ENCODE results near the gene PIK3C2B. TPM values are rescaled to one million over a fixed set of nuclear protein-coding genes. Genes with fewer than 3 reads are reported as not detected.
A peak's percentile ranks its signal among the peaks of the same experiment; 100 is the strongest.

Gene PIK3C2B
- polyA plus RNA-seq, 1 donor from 2014 or later = 23.7 TPM

- H3F3A ChIP-seq (ENCODE audit: insufficient read depth, low read length, poor library complexity, severe bottlenecking) = no peaks in the 10 kb centered on the region
- H3K27ac ChIP-seq (ENCODE audit: low read length) = no peak overlapping the region
- H3K36me3 ChIP-seq (ENCODE audit: insufficient read depth, low read length) = peaks cover 29% of the 10 kb centered on the region
- no peaks in the 10 kb centered on the region for H3K79me2 ChIP-seq (replicated peaks; ENCODE audit: insufficient read depth, low read length)
- H3K4me3 ChIP-seq (ENCODE audit: low read length) = no peak overlapping the region
- no peak for TF ChIP-seq REST (IDR thresholded peaks at IDR 0.05; ENCODE audit: borderline replicate concordance)
- no peak for TF ChIP-seq MXI1 (conservative IDR thresholded peaks at IDR 0.05; ENCODE audit: poor library complexity, severe bottlenecking)
- TF ChIP-seq EZH2 (IDR thresholded peaks at IDR 0.05; ENCODE audit: borderline replicate concordance, insufficient read depth, low read length, poor library complexity, severe bottlenecking) = no peak
- no peak for TF ChIP-seq EP300 (conservative IDR thresholded peaks at IDR 0.05; ENCODE audit: poor library complexity, severe bottlenecking)
- no peak for TF ChIP-seq TAF1 (IDR thresholded peaks at IDR 0.05; ENCODE audit: low read depth)
- TF ChIP-seq RAD21 (conservative IDR thresholded peaks at IDR 0.05) = no peak
- no peak for TF ChIP-seq SMC3 (conservative IDR thresholded peaks at IDR 0.05; ENCODE audit: poor library complexity)
- TF ChIP-seq CTCF (IDR thresholded peaks at IDR 0.05; ENCODE audit: poor library complexity, severe bottlenecking) = no peak
- TF ChIP-seq POLR2AphosphoS5 (IDR thresholded peaks at IDR 0.05) = no peak
- H4K20me1 ChIP-seq (ENCODE audit: insufficient read depth) = no peaks in the 10 kb centered on the region
- no peaks in the 10 kb centered on the region for H3K9me2 ChIP-seq (ENCODE audit: insufficient read depth, low read length)
- no peak overlapping the region for H3K4me2 ChIP-seq (ENCODE audit: low read length)
- H3K9me3 ChIP-seq (ENCODE audit: low read length) = no peaks in the 10 kb centered on the region
- no peak overlapping the region for H2AFZ ChIP-seq (ENCODE audit: low read depth, low read length)
- no peaks in the 10 kb centered on the region for H3K27me3 ChIP-seq (ENCODE audit: insufficient read depth, low read depth, low read length)
- H3K9ac ChIP-seq (ENCODE audit: low read length) = no peak overlapping the region
Measured at GRCh38 chr1:204447736-204448135, 46.9 kb downstream of the PIK3C2B start.

GRCh38 chr1:204447190-204447589 lies 47.4 kb downstream of the PIK3C2B start:
- no peaks in the 10 kb centered on the region for H3K9me3 ChIP-seq (ENCODE audit: low read length)
- no peaks in the 10 kb centered on the region for H4K20me1 ChIP-seq (ENCODE audit: insufficient read depth)
- TF ChIP-seq RAD21 (conservative IDR thresholded peaks at IDR 0.05) (no peak), SMC3 (conservative IDR thresholded peaks at IDR 0.05; ENCODE audit: poor library complexity) (no peak), MXI1 (conservative IDR thresholded peaks at IDR 0.05; ENCODE audit: poor library complexity, severe bottlenecking) (no peak), EZH2 (IDR thresholded peaks at IDR 0.05; ENCODE audit: borderline replicate concordance, insufficient read depth, low read length, poor library complexity, severe bottlenecking) (no peak), EP300 (conservative IDR thresholded peaks at IDR 0.05; ENCODE audit: poor library complexity, severe bottlenecking) (no peak), REST (IDR thresholded peaks at IDR 0.05; ENCODE audit: borderline replicate concordance) (no peak), TAF1 (IDR thresholded peaks at IDR 0.05; ENCODE audit: low read depth) (no peak), CTCF (IDR thresholded peaks at IDR 0.05; ENCODE audit: poor library complexity, severe bottlenecking) (no peak), POLR2AphosphoS5 (IDR thresholded peaks at IDR 0.05) (no peak)
- peak overlapping the region; percentile 16 for H3K27ac ChIP-seq (ENCODE audit: low read length)
- no peaks in the 10 kb centered on the region for H3K79me2 ChIP-seq (replicated peaks; ENCODE audit: insufficient read depth, low read length)
- H3K36me3 ChIP-seq (ENCODE audit: insufficient read depth, low read length) = peaks cover 29% of the 10 kb centered on the region
- no peak overlapping the region for H3K9ac ChIP-seq (ENCODE audit: low read length)
- H3K9me2 ChIP-seq (ENCODE audit: insufficient read depth, low read length) = no peaks in the 10 kb centered on the region
- no peak overlapping the region for H2AFZ ChIP-seq (ENCODE audit: low read depth, low read length)
- no peaks in the 10 kb centered on the region for H3K27me3 ChIP-seq (ENCODE audit: insufficient read depth, low read depth, low read length)
- H3F3A ChIP-seq (ENCODE audit: insufficient read depth, low read length, poor library complexity, severe bottlenecking) = no peaks in the 10 kb centered on the region
- H3K4me3 ChIP-seq (ENCODE audit: low read length) = no peak overlapping the region
- no peak overlapping the region for H3K4me2 ChIP-seq (ENCODE audit: low read length)

All from neural cell (in vitro differentiated cells).